KMS-11 (cell line): Measurements from ENCODE around the gene P3R3URF.

Experiments
- H2AFZ ChIP-seq: fragments of 200-600 bp; sonication (generic); 2 replicates; pipeline ENCODE4 v1.6.1; 2016; ENCODE audit warnings: antibody characterized with exemption, mixed run types, low read depth
- H3K27ac ChIP-seq: fragments of 200-600 bp; sonication (generic); 2 replicates; pipeline ENCODE4 v1.6.1; 2016; ENCODE audit warnings: mild to moderate bottlenecking, mixed run types
- H3K27me3 ChIP-seq: fragments of 200-600 bp; sonication (generic); 2 replicates; pipeline ENCODE4 v1.6.1; 2017; ENCODE audit warnings: mild to moderate bottlenecking, low read depth, mixed run types, moderate library complexity; ENCODE audit not compliant: insufficient read depth
- H3K36me3 ChIP-seq: fragments of 200-600 bp; sonication (generic); 2 replicates; pipeline ENCODE4 v1.6.1; 2017; ENCODE audit warnings: mild to moderate bottlenecking, mixed run types; ENCODE audit not compliant: insufficient read depth
- H3K4me1 ChIP-seq: fragments of 200-600 bp; sonication (generic); 2 replicates; pipeline ENCODE4 v1.6.1; 2016; ENCODE audit warnings: mild to moderate bottlenecking, low read depth, mixed run types; ENCODE audit not compliant: poor library complexity, severe bottlenecking
- H3K4me2 ChIP-seq: fragments of 200-600 bp; sonication (generic); 2 replicates; pipeline ENCODE4 v1.7.0; 2016; ENCODE audit warnings: mild to moderate bottlenecking, mixed run types
- H3K4me3 ChIP-seq: fragments of 200-600 bp; sonication (generic); IDR thresholded peaks from 2 replicates; pipeline ENCODE4 v1.6.1; 2017; ENCODE audit warnings: low read depth, low read length, mixed read lengths; ENCODE audit not compliant: insufficient read depth
- H3K79me2 ChIP-seq: fragments of 200-600 bp; sonication (generic); 2 replicates; pipeline ENCODE4 v1.6.1; 2016; ENCODE audit warnings: low read depth, mixed run types; ENCODE audit not compliant: insufficient read depth
- H3K9ac ChIP-seq: fragments of 200-600 bp; sonication (generic); 2 replicates; pipeline ENCODE4 v1.6.1; 2016; ENCODE audit warnings: mild to moderate bottlenecking, mixed run types
- H4K20me1 ChIP-seq: fragments of 200-600 bp; sonication (generic); 2 replicates; pipeline ENCODE4 v1.6.1; 2016; ENCODE audit warnings: mild to moderate bottlenecking, mixed run types; ENCODE audit not compliant: insufficient read depth
- CTCF ChIP-seq: fragments of 200-600 bp; sonication (generic); conservative IDR thresholded peaks from 2 replicates; pipeline ENCODE4 v1.6.1; 2017; ENCODE audit warnings: low read depth, mild to moderate bottlenecking, antibody characterized with exemption, low read length, moderate library complexity, mixed read lengths

Gene P3R3URF

GRCh38 chr1:46197560-46197963, 21.3 kb upstream of the P3R3URF start:
- no peaks in the 10 kb centered on the region for H4K20me1 ChIP-seq
- peak overlapping the region; percentile 85 for H3K4me2 ChIP-seq
- H2AFZ ChIP-seq = peak overlapping the region; percentile 99
- no peaks in the 10 kb centered on the region for H3K27me3 ChIP-seq
- H3K9ac ChIP-seq = peak overlapping the region; percentile 69
- H3K4me3 ChIP-seq = no peak overlapping the region
- H3K4me1 ChIP-seq = peaks cover 8% of the 10 kb centered on the region
- no peak for TF ChIP-seq CTCF
- H3K36me3 ChIP-seq = no peaks in the 10 kb centered on the region
- H3K27ac ChIP-seq = no peak overlapping the region
- no peaks in the 10 kb centered on the region for H3K79me2 ChIP-seq

GRCh38 chr1:46196609-46197008, 20.3 kb upstream of the P3R3URF start:
- Histone ChIP-seq H3K79me2 (no peaks in the 10 kb centered on the region), H3K36me3 (no peaks in the 10 kb centered on the region), H3K4me3 (no peak overlapping the region), H3K4me1 (peaks cover 8% of the 10 kb centered on the region), H3K27ac (no peak overlapping the region), H3K4me2 (no peak overlapping the region), H4K20me1 (no peaks in the 10 kb centered on the region), H2AFZ (no peak overlapping the region), H3K9ac (no peak overlapping the region), H3K27me3 (no peaks in the 10 kb centered on the region)
- no peak for TF ChIP-seq CTCF

GRCh38 chr1:46194641-46195193, 18.4 kb upstream of the P3R3URF start:
- TF ChIP-seq CTCF = no peak
- peaks cover 8% of the 10 kb centered on the region for H3K4me1 ChIP-seq
- H3K27ac ChIP-seq = no peak overlapping the region
- no peaks in the 10 kb centered on the region for H3K27me3 ChIP-seq
- H4K20me1 ChIP-seq = no peaks in the 10 kb centered on the region
- no peak overlapping the region for H3K9ac ChIP-seq
- H3K4me3 ChIP-seq = no peak overlapping the region
- no peaks in the 10 kb centered on the region for H3K36me3 ChIP-seq
- no peaks in the 10 kb centered on the region for H3K79me2 ChIP-seq
- no peak overlapping the region for H2AFZ ChIP-seq
- no peak overlapping the region for H3K4me2 ChIP-seq

- H3K4me3 ChIP-seq = no peak overlapping the region
- H3K4me2 ChIP-seq = no peak overlapping the region
- no peak overlapping the region for H2AFZ ChIP-seq
- no peaks in the 10 kb centered on the region for H4K20me1 ChIP-seq
- H3K79me2 ChIP-seq = no peaks in the 10 kb centered on the region
- no peak overlapping the region for H3K27ac ChIP-seq
- no peak overlapping the region for H3K9ac ChIP-seq
- no peaks in the 10 kb centered on the region for H3K36me3 ChIP-seq
- peaks cover 4% of the 10 kb centered on the region for H3K4me1 ChIP-seq
- no peaks in the 10 kb centered on the region for H3K27me3 ChIP-seq
- no peak for TF ChIP-seq CTCF
These were observed 17.8 kb upstream of the P3R3URF start for GRCh38 chr1:46193984-46194570.
